NCI-H1048 (cell line): ENCODE data around the gene PYROXD2.
"Not testable (repeated sequence)": the region's sequence is repeated elsewhere in the genome, so short reads cannot be mapped to it uniquely, and the experiment has no call there.

Experiments used
- DNase-seq: peaks from one replicate; lab custom pipeline; 2025; lab: John Stamatoyannopoulos, UW

PYROXD2 gene

DNA sequence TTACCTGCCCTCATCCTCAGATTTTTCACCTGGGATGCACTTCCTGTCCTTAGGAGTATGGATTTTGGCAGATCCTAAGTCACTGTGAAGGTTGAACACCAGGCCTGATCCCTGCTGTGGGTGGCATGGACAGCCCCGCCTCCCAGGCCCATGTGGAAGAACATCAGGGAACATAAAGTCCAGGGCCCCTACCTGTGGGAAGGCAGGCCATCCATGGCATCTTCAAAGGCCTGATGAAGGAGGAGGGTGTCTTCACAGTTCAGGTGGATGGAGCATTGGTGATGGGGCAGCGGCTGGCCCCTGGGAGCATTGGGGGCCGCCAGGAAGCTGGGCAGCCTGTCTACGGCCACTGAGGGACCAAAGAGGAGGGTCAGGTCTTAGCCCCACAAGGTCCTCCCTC is 24.6 kb downstream of the PYROXD2 start:
- DNase-seq: no peak

DNA sequence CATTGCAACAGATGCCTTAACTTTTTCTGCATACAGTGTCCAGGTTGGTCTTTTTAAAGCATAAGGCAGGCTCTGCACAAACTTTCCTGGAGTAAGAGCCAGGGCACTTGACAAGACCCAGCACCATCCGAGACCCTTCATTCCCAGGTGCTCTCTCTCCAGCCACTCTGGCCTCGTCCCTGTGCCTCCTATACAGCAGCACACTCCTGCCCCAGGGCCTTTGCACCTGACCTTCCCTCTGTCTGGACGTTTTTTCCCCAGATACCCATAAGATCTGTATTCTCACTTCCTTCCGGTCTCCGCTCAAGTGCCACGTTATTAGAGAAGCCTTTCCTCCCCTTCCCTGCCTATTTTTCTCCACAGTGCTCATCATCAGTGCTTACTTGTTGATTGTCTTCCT is 25.6 kb downstream of the PYROXD2 start:
- no peak for DNase-seq

DNA sequence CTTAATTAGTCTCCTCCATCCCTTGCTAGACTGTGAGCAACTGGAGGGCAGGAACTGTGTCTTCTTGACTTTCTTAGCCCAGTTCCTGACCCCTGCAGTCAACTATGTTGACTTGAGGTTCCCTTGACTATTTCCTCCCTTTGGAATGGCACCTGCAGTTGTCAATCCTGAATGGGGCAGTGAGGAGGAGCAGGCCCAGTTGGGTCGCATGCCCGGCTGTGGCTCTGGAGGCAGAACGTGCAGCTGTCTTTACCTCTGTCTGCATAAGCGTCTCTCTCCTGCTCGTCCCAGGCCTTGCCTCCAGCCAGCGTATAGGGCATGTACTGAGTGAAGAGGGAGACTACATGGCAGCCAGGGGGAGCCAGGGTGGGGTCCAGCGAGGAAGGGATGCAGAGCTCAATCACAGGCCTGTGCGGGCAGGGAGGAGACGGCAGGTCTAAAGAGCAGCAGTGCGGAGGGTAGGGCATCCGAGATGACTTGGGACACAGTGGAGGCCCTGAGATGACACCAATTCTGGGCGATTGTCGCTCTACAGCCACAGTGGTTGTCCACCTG is 26.8 kb downstream of the PYROXD2 start:
- no peak for DNase-seq

DNA sequence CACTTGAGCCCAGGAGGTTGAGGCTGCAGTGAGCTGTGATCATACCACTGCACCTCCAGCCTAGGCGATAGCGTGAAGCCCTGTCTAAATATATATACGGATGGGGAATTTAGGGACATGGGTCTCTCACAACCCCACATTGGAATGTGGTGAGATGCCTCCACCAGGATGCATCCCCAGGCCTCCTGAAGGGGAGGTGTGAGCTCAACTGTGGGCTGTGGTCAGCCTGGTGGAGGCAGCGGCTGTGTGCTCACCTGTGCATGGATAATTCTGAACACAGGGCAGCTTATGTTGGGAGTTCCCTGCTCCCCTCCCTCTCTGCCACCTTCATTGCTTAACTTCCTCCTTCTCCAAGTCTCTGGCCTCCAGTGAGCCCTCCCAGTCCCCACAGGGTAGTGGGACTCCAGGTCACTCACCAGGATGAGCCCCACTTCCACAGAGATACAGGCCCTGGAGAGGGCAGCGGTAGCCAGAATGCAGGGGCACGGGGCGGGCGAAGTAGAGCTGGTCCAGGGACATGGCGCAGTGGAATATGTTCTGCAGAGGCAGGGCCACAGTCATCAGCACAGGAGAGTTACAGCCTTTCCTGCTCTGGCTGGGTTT is 30.4 kb downstream of the PYROXD2 start:
- DNase-seq: no peak

DNA sequence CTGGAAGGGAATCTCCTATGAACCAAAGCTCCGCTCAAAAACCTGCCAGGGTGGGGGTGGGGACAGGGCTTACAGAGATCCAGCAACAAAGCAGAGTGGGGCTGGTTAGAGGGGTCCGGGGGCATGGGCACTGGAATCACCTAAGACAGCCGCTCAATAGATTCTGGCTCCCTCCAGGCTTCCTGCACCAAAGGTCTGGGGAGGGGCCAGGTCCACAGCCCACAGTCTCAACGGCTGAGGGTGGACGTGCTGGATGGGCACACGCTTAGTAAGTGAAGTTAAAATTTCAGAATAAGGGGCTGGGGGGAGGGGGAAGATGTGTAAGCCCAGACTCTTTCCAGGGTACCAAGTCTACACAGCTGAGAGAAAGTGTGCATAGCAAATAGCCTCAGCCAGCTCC is 31.1 kb downstream of the PYROXD2 start:
- DNase-seq: no peak

DNA sequence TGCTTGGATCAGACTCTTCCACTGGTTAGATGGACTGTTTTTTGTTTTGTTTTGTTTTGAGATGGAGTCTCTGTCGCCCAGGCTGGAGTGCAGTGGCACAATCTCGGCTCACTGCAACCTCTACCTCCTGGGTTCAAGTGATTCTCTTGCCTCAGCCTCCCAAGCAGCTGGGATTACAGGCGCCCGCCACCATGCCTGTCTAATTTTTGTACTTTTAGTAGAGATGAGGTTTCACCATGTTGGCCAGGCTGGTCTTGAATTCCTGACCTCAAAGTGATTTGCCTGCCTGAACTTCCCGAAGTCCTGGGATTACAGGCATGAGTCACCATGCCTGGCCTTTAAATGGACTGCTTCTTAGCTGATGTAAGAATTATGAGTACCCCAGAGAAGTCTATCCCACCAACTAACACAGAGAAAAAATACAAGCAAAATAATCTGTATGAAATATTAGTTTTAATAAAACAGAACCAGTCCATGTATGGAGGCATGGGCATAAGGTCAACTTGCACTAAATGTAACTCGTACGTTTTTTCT is 31.8 kb downstream of the PYROXD2 start:
- DNase-seq: not testable (repeated sequence)

DNA sequence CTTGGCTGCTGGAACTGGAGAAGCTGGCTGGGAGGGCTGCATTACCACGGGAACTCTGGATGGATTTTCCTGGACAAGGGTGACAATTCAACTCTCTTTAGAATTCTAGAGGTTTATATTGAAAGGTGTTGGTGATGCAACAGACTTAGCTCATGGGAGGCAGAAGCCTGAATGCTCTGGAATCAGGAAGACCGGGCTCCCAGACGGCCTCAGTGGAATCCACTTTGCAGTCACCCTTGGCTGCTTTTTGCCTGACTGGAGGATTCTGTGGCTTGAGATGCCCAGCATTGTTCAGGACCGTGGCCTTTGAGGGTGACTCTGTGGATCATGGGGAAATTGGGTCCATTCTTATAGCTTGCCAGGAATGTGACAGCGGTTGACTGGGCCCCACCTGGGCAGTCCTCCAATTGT is 32.3 kb downstream of the PYROXD2 start:
- DNase-seq: no peak

DNA sequence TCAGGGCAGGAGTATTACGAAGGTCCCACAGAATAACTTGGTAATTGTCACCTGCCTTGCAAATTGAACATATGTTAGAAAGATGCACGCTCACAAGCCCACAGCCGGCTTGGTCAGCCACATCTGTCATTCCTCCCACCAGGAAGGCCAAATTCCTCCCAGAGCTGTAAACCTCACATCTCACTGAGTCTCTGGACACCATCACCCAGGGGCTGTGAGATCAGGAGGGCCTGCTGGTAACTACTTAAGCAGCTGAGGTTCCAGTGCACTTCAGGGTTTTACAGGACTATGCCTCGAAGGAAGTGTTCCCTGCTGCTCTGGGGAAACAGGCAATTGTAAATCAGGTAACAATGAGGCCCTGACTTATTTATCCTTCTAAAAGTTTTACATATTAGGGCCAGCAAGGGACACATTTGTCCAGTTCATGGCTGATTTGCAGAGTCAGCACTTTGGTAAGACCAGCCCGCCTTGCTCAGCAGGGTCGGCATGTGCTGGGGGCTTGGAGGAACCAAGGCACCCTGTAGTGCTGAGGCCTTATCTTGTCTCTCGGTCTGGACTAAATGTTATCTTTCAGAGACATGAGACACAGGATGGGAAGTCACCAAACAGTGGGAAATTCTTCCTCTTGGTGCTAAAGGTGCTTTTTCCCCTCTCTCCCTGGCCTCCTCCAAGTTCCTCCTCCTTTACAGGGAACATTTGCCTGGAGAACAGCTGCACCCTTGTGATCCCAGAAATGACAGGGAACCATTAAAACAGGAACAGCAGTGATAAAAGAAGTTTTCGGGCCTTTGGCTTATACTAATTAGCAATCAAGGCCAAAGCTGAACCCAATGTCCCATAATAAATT is 34.3 kb downstream of the PYROXD2 start:
- DNase-seq: no peak

DNA sequence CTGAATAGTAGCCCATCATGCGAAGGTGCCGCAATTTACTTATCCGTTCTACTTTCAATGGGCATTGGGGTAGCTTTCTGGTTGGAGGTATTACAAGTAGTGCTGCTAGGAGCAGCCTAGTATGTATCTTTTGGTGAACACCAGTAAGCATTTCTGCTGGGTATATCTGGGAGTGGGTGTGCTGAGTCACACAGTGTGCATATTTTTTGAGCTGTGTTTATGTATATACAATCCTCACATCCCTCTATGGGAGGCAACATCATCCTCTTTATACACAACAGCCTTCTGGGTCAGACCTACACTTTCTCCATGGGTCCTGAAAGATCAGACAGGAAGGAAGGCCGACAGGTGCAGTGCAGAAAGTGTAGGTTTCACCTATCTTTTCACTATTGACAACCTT is 36.3 kb downstream of the PYROXD2 start:
- no peak for DNase-seq

DNA sequence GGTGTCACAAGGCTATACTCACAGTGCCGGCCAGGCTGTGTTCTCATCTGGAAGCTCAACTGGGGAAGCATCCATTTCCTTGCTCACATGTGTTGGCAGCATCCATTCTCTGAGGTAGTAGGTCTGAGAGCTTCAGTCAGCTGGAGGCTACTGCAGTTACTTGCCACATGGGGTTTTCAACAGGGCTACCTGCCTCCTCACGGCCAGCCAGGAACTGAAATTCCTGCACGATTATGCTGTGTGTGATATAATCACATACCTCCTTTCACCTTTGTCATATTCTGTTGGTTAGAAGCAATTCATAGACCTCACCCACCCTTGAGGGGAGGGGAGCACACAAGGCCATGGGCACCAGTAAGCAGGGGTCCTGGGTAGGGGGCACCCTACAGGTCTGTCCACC is 37.4 kb downstream of the PYROXD2 start:
- DNase-seq: no peak

DNA sequence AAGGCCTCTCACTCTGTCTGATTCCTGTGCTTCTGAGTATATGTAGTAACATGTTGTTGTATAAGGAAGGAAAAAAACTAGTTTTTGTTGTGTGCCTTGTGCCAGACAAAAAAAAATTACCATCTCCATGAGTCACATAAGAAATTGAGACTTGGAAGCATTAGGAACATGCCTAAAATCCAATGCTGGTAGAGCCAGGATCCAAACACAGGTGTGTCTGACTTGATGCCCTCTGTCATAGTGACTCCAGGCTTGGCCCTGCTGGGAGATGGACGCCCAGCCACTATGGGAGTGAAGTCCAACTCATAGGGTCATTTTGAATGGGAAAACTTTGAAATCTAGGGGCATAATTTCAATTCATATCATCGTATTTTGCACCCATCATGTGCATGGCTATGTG is 38.0 kb downstream of the PYROXD2 start:
- no peak for DNase-seq

DNA sequence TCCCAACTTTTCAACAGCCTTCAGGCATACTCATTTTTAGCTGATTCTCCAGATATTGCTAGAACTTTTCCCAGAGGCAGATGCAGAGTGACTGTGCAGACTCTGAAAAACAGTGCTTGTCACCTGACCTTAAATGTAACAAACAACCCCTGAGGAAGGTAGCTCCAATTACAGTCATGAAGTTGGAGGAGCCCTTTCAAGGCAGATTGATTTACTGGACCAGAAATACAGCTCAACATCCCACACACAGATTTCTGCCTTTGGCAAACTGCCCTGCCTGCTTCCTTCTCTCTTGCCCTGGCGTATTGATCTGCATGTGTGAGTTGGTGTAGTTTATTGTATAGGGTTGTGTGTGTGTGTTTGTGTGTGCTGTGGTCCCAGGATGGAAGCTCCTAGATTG is 38.5 kb downstream of the PYROXD2 start:
- no peak for DNase-seq

DNA sequence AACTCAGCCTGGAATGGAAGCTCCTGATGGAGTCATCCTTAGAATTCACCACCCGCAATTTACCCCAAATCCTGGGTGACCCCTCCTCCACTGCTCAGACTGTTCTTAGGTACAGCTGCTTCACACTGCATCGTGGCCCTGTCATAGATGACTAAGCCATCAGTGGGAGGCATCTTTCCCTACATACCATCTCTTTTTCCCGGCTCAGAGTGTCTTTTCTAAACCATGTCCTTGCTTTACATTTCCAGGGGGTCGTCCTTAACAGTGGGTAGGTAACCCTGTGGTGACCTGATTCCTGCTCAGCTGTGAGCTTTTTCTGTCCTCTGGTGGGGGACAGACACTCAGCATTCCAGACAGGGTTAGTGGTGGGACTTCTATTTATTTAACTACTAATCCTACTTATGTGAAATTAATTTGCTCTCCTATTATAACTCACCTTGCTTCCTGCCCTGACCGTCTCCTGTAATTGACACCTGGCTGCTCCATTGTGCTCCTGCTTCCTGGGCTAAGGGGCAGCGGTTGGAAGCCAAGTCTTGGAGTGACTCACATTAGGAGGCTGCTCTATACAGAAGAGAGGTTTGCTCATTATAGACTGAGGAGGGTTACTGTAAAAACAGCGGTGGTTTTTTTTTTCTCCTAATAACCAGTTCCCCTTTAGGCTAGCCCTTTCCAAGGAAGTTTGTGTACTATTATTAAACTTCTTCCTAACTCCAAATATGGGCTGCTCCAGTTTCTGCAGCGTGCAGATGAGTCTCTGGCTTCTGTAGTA is 40.6 kb downstream of the PYROXD2 start:
- DNase-seq: no peak

DNA sequence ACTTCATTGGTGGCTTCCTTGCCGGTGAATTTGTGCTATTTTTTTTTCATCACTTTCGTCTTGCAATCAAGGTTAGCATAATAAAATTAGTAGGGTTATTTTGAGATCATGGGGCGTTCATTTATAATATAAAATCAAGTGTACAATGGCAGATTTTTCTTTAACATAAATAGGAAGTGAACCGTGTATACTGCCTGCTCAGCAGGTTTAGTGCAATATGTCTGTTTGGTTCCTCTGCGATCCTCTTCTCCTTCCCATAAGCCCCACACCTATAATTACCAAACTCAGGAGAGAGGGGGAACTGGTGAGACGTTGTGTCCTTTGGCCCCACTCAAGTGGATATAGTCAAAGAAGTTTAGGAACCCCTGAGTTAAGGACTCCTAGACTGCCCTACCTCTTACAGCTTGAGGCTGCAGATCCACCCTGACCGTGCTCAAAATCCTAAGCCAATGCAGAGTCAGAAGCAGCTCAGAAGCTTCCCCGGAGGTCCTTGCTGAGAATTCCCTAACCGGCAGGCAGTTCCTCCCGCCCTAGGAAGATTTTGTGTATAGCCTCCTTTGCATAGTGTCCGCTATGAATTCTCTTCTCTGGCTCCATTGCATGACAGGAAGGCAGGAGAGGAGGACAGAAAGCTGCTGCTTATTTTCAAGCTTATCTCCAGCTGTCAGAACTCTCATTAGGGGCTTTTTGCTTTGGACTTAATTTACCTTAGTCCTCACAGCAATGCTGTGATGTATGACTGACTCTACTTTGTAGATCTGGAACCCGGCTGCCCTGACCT is 41.5 kb downstream of the PYROXD2 start:
- DNase-seq: no peak

DNA sequence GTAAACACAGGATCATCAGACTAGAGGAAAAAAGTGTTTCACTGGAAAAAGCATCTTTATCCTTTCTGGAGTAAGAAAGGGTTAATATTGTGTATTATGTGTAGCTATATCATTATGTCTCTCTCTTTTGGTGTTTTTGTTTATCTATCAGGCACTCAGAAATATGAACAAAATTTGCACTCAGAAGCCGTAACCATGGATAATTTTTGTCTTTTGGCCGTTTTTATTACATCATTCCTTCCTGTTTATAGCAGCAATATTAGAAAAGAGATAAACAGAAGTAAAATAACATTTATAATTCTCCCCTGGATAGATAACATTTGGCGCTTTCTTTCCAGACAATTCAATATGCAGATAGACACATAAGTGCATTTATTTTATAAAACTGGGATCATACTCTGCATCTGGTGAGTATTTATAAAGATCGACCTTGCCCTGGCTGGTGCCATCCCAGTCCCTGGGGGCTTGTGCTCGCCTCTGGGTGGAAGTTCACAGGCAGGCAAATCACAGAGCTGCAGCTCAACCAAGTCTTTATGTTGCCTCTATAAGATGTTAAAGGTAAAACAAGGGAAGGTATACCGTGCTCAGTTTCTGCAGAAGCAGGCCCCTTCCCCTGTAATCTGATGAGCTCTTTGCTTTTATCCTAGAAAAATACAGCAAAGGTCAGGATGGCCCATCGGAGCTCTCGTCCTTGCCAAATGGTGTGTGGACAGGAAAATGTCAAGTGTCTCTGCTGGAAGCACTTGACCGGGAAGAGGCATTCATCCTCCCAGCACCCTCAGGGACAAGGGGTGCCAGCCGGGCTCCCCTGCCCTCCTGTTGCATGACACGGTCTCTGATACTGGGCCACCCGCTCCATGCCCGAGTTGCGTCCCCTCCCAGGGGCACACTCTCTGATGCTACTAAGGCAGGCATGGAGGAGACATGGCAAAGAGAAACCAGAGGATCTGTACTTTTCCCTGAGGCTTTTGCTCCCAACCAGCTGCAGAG is 43.9 kb downstream of the PYROXD2 start:
- DNase-seq: no peak

DNA sequence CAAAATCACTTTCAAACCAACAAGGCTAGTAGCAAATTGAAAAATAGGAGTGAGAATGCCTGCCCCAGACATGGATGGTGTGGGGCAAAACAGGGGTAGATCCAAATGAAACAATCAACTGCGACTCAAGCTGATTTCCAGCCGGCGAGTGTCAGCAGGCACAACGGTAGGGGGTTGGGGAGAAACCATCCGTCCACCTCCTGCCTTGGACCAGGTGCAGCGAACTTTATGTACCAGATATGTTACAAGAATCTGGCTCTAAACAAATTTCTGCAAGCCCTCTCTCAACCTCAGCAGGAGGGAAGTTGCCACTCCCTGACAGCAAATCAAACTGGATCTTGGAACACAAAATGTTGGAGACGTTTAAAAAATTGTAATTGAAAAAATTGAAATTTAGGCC is 45.2 kb downstream of the PYROXD2 start:
- no peak for DNase-seq

DNA sequence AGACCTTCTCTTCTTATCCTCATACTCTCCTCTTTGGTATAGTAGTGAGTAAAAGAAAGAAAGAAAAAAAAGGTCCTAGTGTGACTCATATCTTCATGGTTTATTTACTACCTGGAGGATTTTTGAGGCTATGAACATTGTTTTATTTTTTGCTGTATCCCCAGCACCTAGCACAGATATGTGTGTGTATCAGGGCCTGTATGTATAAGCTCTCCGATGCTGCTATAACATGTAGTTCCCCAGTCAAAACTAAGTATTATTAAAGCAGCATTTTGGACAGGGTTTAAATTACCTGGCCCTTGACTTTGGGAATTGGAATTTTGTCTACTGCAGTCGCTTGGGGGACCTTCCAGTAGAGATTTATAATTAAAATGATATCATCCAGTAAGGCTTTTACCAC is 46.3 kb downstream of the PYROXD2 start:
- no peak for DNase-seq

DNA sequence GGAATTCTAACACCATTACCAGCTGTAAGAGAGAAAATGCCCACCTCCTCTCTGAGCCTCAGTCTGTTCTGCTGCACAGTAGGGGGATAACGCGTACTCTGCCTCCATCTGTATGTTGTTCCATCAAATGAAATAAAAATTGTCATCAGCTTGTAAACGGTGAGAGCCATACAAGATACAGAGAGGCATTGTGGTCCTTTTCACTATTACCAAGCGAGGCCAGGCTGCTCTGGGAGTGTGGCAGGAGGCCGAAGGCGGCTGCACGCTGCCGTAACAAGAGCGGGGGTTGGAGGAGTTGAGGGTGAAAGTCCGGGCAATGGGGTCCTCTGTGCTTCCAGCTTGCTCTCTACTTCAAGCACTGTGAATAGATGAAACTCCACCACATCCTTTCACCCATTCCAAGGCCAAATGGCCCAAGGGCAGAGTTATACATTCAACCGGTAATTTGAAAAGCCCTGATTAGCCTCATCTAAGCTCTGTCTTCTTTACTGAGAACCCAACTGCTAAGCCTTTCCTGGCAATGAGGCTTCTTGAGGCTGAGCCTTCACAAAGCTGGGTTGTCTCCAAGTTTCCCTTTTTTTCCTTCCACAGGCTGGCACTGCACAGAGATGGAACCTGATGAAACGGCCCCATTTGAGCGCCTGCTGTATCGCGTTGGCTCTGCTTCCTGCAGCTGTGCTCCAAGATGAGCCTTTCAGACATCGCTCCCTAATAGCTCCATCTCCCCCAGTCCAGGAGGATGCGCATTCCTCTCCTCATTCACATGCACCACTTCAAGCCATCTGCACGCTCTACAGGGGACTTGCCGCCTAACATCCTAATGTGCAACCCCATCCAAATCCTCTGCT is 47.2 kb downstream of the PYROXD2 start:
- no peak for DNase-seq

DNA sequence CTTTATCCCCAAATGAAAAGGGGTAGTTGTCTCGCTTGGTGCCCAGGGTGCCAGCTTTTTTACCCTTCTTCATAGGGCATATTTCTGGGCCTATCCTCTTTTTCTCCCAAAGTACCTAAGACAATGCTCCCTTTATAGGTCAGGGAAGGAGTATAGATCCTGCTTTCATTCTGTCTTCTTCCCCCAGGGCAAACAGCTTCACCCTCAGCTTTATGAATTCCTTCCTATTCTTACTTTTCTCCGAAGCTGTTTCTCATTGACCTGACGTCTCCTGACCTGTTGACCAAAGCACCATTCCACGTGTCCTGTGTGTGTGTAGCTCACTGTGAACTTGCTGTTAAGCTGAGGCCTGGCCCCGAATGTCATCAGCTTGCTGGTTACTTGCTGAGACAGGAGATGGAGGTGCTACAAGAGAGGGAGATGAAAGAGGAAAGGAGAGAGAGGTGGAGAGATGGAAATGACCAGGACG is 48.9 kb downstream of the PYROXD2 start:
- DNase-seq: no peak
